Measurements from ENCODE around the gene IRGC. TPM values are rescaled to one million over a fixed set of nuclear protein-coding genes. Genes with fewer than 3 reads are reported as not detected.

The IRGC gene
- total RNA-seq, 1 experiment from 2014 or later, result not detected

DNA sequence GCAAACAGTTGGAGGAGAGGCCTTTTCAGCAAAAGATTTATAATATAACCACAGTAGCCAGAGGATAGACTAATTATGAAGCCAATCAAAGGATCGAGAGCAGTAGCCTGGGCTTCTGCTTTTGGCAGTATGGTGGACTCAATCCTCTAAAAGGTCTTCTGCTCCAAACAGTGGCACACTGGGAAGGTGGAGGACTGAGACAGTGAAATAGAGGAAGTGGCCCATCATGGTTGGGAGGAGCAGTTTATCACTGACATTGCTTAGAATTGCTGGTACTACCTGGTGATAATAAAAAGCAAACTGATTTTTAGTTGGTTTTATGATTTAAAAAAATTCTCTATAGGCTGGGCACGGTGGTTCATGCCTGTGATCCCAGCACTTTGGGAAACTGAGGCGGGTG is 25.0 kb upstream of the IRGC start:
- no peak for DNase-seq (ENCODE audit: extremely low read depth, low read depth)

GRCh38 chr19:43691755-43692154 is 24.1 kb upstream of the IRGC start:
- no peak for DNase-seq (ENCODE audit: extremely low read depth, low read depth)

DNA sequence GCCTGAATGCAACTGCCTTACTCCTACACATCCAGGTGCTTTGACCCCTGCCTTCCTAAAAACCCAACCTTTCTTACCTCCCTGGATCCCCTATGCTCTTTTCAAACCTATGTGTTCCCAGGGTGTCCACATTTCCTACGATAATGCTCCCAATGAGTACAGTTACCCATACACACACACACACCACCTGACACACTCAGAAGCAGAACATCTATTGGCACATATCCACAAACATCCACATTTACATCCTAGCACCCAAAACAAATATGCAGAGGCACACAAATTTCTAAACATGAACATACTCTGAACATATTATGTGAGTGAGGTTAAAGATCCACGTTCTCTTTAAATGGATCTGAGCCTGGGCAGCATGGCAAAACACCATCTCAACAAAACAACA is 23.5 kb upstream of the IRGC start:
- DNase-seq (ENCODE audit: extremely low read depth, low read depth), result no peak

DNA sequence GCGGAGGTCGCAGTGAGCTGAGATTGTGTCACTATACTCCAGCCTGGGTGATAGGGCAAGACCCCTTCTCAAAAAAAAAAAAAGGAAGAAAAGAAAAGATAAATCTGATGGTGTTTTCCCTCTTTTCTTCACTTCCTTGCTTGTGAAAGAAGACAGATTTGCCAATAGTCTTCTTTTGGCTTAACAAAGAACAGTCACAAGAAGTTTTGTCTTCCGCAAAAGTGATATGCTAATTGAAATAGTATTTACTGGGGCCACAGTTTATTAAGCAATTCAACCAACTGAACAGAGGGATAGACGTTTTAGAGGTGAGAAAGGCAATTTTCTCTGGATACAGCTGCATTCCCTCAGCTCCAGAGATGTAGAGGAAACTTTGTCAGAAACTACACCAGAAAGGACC is 23.0 kb upstream of the IRGC start:
- no peak for DNase-seq (ENCODE audit: extremely low read depth, low read depth)

GRCh38 chr19:43694553-43694952 is 21.3 kb upstream of the IRGC start:
- DNase-seq (ENCODE audit: extremely low read depth, low read depth), result no peak

GRCh38 chr19:43695985-43696704 is 19.7 kb upstream of the IRGC start:
- DNase-seq (ENCODE audit: extremely low read depth, low read depth), result no peak

- DNase-seq (ENCODE audit: extremely low read depth, low read depth), result no peak
Observed at GRCh38 chr19:43697295-43697694, 18.6 kb upstream of the IRGC start.

DNA sequence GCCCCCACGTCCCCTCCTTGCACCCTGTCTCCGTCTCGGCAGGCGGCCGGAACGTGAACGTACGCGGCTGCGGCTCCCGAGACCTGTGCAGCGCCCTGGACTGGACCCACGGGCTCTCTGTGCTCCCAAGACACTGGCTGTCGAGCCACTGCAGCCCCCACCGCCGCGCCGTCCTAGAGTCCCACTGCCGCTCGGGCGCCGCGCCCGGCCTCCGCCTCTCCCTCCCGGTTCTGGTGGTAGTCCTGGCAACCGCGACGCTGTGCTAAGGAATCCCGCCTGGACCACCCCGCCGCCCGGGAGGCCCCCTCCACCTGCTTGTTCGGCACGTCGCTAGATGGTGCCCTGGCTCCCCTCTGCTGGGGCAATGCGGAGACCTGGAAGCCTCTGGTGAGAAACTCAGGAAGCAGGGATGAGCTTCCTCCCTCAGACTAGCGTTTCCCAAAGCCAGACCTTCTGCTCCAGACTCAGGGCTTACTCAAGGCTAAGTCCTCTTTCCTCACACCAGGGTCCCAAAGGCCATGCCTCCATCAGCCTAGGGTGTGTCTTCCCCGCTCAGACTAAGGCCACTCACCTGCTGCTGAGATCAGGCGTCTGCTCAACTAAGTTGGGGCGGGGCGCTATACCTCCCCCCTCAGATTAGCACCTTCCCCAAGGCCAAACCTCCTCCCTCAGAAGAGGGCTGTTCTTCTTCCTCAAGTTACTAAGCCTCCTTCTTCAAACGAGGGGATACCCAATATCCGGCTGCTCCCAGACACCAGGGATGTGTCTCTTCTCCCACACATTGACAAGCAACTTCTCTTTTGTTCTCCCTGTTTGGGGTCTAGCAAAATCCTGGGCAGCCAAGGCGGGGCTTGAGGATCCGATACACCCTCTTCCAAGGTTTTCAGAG is 16.1 kb upstream of the IRGC start:
- no peak for DNase-seq (ENCODE audit: extremely low read depth, low read depth)

GRCh38 chr19:43700395-43701000 is 15.4 kb upstream of the IRGC start:
- DNase-seq (ENCODE audit: extremely low read depth, low read depth), result peak; percentile 37

DNA sequence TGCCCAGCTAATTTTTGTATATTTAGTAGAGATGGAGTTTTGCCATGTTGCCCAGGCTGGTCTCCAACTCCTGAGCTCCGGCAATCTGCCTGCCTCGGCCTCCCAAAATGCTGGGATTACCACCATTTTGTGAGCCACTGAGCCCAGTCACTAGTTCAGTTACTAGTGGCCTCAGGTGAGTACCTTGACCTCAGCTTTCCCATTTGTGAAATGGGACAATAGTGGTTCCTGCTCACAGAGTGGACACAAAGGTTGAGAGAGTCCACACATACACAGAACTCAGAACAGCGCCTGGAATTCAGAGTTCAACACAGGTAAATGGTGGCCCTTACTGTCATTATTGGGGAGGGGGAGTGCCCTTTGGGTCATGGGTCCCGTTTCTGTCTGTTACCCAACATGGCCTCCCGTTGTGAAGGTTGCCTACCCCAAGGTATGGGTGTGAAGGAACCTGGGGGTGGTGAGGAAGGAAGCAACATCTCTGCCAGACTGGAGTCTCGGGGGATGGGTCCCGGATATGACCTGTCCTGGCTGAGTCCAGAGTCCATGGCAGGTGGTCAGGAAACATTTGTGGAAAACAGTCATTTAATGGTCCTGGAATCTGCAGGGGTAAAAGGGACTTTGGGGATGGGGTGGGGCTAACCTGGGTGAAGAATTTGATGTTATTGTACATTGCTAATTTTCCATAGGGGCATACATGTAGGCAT is 11.7 kb upstream of the IRGC start:
- DNase-seq (ENCODE audit: extremely low read depth, low read depth), result no peak

GRCh38 chr19:43705729-43706128 is 10.1 kb upstream of the IRGC start:
- no peak for DNase-seq (ENCODE audit: extremely low read depth, low read depth)

GRCh38 chr19:43707158-43707712 is 8.6 kb upstream of the IRGC start:
- no peak for DNase-seq (ENCODE audit: extremely low read depth, low read depth)

- DNase-seq (ENCODE audit: extremely low read depth, low read depth), result no peak
Observed at GRCh38 chr19:43708716-43709115, 7.2 kb upstream of the IRGC start.

- no peak for DNase-seq (ENCODE audit: extremely low read depth, low read depth)
Observed at GRCh38 chr19:43711751-43712355, 4.0 kb upstream of the IRGC start.

GRCh38 chr19:43713208-43713607 is 2.7 kb upstream of the IRGC start:
- DNase-seq (ENCODE audit: extremely low read depth, low read depth), result no peak

DNA sequence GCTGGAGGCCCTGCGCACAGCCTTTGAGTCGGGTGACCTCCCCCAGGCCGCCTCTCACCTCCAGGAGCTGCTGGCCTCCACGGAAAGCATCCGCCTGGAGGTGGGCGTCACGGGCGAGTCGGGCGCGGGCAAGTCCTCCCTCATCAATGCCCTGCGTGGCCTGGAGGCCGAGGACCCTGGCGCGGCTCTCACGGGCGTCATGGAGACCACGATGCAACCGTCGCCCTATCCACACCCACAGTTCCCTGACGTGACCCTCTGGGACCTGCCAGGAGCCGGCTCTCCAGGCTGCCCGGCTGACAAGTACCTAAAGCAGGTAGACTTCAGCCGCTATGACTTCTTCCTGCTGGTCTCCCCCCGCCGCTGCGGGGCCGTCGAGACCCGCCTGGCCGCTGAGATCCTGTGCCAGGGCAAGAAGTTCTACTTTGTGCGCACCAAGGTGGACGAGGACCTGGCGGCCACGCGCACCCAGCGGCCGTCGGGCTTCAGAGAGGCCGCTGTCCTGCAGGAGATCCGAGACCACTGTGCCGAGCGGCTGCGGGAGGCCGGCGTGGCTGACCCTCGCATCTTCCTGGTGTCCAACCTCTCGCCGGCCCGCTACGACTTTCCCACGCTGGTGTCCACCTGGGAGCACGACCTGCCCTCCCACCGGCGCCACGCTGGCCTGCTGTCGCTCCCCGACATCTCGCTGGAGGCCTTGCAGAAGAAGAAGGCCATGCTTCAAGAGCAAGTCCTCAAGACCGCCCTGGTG is 2.9 kb downstream of the IRGC start:
- DNase-seq (ENCODE audit: extremely low read depth, low read depth), result no peak

DNA sequence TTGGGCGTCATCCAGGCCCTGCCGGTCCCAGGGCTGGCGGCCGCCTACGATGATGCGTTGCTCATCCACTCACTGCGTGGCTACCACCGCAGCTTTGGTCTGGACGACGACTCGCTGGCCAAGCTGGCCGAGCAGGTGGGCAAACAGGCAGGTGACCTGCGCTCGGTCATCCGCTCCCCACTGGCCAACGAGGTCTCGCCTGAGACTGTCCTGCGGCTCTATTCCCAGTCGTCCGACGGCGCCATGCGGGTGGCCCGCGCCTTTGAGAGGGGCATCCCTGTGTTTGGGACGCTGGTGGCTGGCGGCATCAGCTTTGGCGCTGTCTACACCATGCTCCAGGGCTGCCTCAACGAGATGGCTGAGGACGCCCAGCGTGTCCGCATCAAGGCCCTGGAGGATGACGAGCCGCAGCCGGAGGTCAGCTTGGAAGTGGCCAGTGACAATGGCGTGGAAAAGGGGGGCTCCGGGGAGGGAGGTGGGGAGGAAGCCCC is 3.5 kb downstream of the IRGC start:
- DNase-seq (ENCODE audit: extremely low read depth, low read depth), result no peak

- no peak for DNase-seq (ENCODE audit: extremely low read depth, low read depth)
Observed at GRCh38 chr19:43719918-43720317, 4.0 kb downstream of the IRGC start.

DNA sequence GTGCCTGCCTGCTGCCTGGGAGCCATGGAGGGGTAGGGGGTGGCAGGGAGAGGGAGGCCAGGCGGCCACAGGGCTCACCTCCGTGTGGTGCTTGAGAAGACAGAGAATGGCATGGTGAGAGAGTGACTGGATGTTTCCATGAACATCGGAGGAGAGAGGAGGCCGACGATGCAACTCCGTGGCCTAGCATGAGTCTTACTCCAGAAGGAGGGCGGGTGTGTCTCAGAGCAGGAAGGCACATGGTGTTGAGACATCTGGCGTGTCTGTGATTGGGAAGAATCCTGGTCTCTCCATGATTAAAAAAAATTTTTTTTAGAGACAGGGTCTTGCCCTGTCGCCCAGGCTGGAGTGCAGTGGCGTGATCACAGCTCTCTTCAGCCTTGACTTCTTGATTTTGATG is 5.1 kb downstream of the IRGC start:
- DNase-seq (ENCODE audit: extremely low read depth, low read depth), result no peak
